ENCODE measurements around the gene PIAS4.

Gene PIAS4

GRCh38 chr19:4023600-4024398 is 16.3 kb downstream of the PIAS4 start:
- Histone ChIP-seq H3K36me3 (ENCODE audit: control insufficient read depth in 2 of 2, insufficient read depth in 1 of 2, low read length in 2 of 2) (peaks cover 0 to 55% of the 10 kb centered on the region in 2 experiments; a peak in 2 of 3 replicates), H3K27ac (ENCODE audit: extremely low read depth, low read depth, low read length) (no peak overlapping the region), H3K4me1 (ENCODE audit: control insufficient read depth, insufficient read depth, low read length) (no peaks in the 10 kb centered on the region), H3K4me3 (ENCODE audit: low read depth, low read length) (no peak overlapping the region), H3K9me3 (ENCODE audit: control insufficient read depth, insufficient read depth, low read depth, low read length) (no peaks in the 10 kb centered on the region)
- no peak for TF ChIP-seq OSR2 (tag by site-specific recombination; IDR thresholded peaks at IDR 0.05)
- no peak for TF ChIP-seq TCF7L2 (IDR thresholded peaks at IDR 0.05; ENCODE audit: borderline replicate concordance, low read depth, low read length)
- no peak for TF ChIP-seq ZNF37A (tag by site-specific recombination; IDR thresholded peaks at IDR 0.05)
- TF ChIP-seq HOXC10 (CRISPR knock-in tag; IDR thresholded peaks at IDR 0.05) = no peak
- no peak for TF ChIP-seq ZNF776 (tag by site-specific recombination; IDR thresholded peaks at IDR 0.05; ENCODE audit: borderline replicate concordance)
- TF ChIP-seq ZNF513 (tag by site-specific recombination; IDR thresholded peaks at IDR 0.05) = no peak
- TF ChIP-seq ZNF146 (tag by site-specific recombination; IDR thresholded peaks at IDR 0.05) = no peak
- TF ChIP-seq ZNF274 (IDR thresholded peaks at IDR 0.05; ENCODE audit: low read length) = no peak
- no peak for TF ChIP-seq ZNF274 (tag by site-specific recombination; IDR thresholded peaks at IDR 0.05; ENCODE audit: borderline replicate concordance)
- TF ChIP-seq ZNF48 (tag by site-specific recombination; IDR thresholded peaks at IDR 0.05) = no peak
- CTCF ChIA-PET = no interaction called here
- POLR2A ChIA-PET = no interaction called here

- Histone ChIP-seq H3K9me3 (ENCODE audit: control insufficient read depth, insufficient read depth, low read depth, low read length) (no peaks in the 10 kb centered on the region), H3K36me3 (ENCODE audit: control insufficient read depth in 2 of 2, insufficient read depth in 1 of 2, low read length in 2 of 2) (peaks cover 0 to 53% of the 10 kb centered on the region in 2 experiments; a peak in 2 of 3 replicates), H3K4me1 (ENCODE audit: control insufficient read depth, insufficient read depth, low read length) (no peaks in the 10 kb centered on the region), H3K27ac (ENCODE audit: extremely low read depth, low read depth, low read length) (no peak overlapping the region), H3K4me3 (ENCODE audit: low read depth, low read length) (no peak overlapping the region)
- POLR2A ChIA-PET = no interaction called here
- CTCF ChIA-PET = no interaction called here
- TF ChIP-seq ZNF837 (tag by site-specific recombination; IDR thresholded peaks at IDR 0.05) = no peak
- no peak for TF ChIP-seq ZNF560 (tag by site-specific recombination; IDR thresholded peaks at IDR 0.05; ENCODE audit: borderline replicate concordance)
- TF ChIP-seq ZBTB20 (tag by site-specific recombination; IDR thresholded peaks at IDR 0.05) = no peak
- no peak for TF ChIP-seq ZFP3 (tag by site-specific recombination; IDR thresholded peaks at IDR 0.05; ENCODE audit: low read depth)
- no peak for TF ChIP-seq ZFP69B (tag by site-specific recombination; IDR thresholded peaks at IDR 0.05)
- no peak for TF ChIP-seq ZNF19 (tag by site-specific recombination; IDR thresholded peaks at IDR 0.05; ENCODE audit: low read depth)
- TF ChIP-seq ZNF311 (tag by site-specific recombination; IDR thresholded peaks at IDR 0.05; ENCODE audit: borderline replicate concordance) = no peak
- TF ChIP-seq IKZF3 (tag by site-specific recombination; IDR thresholded peaks at IDR 0.05) = no peak
- TF ChIP-seq ZNF398 (tag by site-specific recombination; IDR thresholded peaks at IDR 0.05) = no peak
- TF ChIP-seq ZNF707 (tag by site-specific recombination; IDR thresholded peaks at IDR 0.05) = no peak
- no peak for TF ChIP-seq PRDM2 (tag by site-specific recombination; IDR thresholded peaks at IDR 0.05; ENCODE audit: borderline replicate concordance)
- no peak for TF ChIP-seq ZNF335 (tag by site-specific recombination; conservative IDR thresholded peaks at IDR 0.05)
- no peak for TF ChIP-seq ZSCAN18 (tag by site-specific recombination; IDR thresholded peaks at IDR 0.05)
Measured at GRCh38 chr19:4025317-4025716, 17.8 kb downstream of the PIAS4 start.

Data from HEK293 (cell line).